Measurements from ENCODE around the gene ELMO1. TPM values are rescaled to one million over a fixed set of nuclear protein-coding genes. Genes with fewer than 3 reads are reported as not detected.

The ELMO1 gene
- total and polyA plus RNA-seq, 2 of the 13 experiments (the other 11 are each of a cell fraction or from before 2014, with no cell fraction given), result 0.11 to 0.17 TPM

DNA sequence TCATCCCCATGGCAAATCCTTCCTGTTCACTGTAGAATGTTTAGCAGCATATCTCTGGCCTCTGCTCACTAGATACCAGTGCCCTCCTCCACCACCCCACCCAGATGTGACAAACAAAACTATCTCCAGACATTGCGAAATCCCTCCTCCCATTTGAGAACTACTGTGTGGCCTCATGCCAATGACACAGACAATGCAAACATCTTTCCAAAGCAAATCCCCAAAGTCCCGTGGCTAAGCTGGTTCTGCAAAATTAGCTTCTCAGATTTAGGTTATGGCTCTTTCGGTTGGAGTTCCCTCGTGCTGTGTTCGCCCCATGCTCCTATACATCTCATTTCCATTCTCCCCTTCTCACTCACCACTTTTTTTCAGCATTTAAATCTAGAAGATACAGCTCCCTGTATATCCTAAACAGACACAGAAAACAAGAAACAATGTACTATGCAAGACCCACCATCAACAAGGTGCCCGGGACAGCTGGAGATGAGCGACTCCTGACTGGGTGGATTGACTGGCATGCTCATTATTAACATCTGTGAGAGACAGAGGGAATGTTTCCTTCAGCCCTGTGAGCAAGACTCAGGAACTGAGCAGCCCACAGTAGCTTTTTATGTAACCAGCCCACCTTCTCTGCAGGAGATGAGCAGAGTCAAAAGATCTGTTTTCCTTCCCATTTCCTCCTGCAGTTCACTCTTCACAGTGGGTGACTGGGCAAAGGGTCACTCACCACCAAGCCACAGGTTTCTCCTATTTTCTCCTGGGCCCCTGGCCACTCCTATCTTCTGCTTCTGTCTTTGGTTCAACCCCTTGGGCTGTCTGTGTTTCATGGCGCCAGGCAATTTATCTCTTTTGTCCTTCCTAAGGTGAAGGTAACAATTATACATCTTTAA, 498.7 kb downstream of the ELMO1 start (continued):
- TF ChIP-seq, protein P1, sequence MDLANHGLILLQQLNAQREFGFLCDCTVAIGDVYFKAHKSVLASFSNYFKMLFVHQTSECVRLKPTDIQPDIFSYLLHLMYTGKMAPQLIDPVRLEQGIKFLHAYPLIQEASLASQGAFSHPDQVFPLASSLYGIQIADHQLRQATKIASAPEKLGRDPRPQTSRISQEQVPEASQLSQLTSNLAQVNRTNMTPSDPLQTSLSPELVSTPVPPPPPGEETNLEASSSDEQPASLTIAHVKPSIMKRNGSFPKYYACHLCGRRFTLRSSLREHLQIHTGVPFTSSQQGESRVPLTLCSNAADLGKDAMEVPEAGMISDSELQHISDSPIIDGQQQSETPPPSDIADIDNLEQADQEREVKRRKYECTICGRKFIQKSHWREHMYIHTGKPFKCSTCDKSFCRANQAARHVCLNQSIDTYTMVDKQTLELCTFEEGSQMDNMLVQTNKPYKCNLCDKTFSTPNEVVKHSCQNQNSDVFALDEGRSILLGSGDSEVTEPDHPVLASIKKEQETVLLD (CRISPR knock-in tag; IDR thresholded peaks at IDR 0.05; ENCODE audit: low read depth), result no peak
- TF ChIP-seq PHF8 (CRISPR knock-in tag; IDR thresholded peaks at IDR 0.05) (no peak), ZNF773 (CRISPR knock-in tag; IDR thresholded peaks at IDR 0.05; ENCODE audit: borderline replicate concordance) (no peak), FOXO1 (CRISPR knock-in tag; IDR thresholded peaks at IDR 0.05) (peak; percentile 89), KDM4B (CRISPR knock-in tag; IDR thresholded peaks at IDR 0.05) (peak; percentile 86; the same call in 1 of the 2 replicates), ZNF17 (CRISPR knock-in tag; IDR thresholded peaks at IDR 0.05) (no peak), NR3C1 (CRISPR knock-in tag; IDR thresholded peaks at IDR 0.05) (no peak), NPAS2 (CRISPR knock-in tag; IDR thresholded peaks at IDR 0.05; ENCODE audit: borderline replicate concordance) (no peak), NR1H2 (CRISPR knock-in tag; IDR thresholded peaks at IDR 0.05; ENCODE audit: borderline replicate concordance, low read depth) (no peak), ZFP36L2 (CRISPR knock-in tag; IDR thresholded peaks at IDR 0.05) (no peak), NFYC (CRISPR knock-in tag; IDR thresholded peaks at IDR 0.05) (no peak), FOXJ3 (CRISPR knock-in tag; IDR thresholded peaks at IDR 0.05; ENCODE audit: borderline replicate concordance) (no peak; the same call in 1 of the 2 replicates), ZNF562 (CRISPR knock-in tag; IDR thresholded peaks at IDR 0.05; ENCODE audit: borderline replicate concordance) (no peak), YY1 (IDR thresholded peaks at IDR 0.05; ENCODE audit: insufficient read depth, insufficient replicate concordance, low read depth, low read length) (no peak), PPARG (CRISPR knock-in tag; conservative IDR thresholded peaks at IDR 0.05) (peak; percentile 50; the same call in 1 of the 2 replicates), ZNF260 (CRISPR knock-in tag; IDR thresholded peaks at IDR 0.05; ENCODE audit: borderline replicate concordance, low read depth) (no peak), ZFX (CRISPR knock-in tag; IDR thresholded peaks at IDR 0.05; ENCODE audit: low read depth) (peak; percentile 37; the same call in 1 of the 2 replicates), WIZ (CRISPR knock-in tag; IDR thresholded peaks at IDR 0.05) (no peak), ZNF777 (CRISPR knock-in tag; IDR thresholded peaks at IDR 0.05) (no peak)
- TF ChIP-seq, protein P2, sequence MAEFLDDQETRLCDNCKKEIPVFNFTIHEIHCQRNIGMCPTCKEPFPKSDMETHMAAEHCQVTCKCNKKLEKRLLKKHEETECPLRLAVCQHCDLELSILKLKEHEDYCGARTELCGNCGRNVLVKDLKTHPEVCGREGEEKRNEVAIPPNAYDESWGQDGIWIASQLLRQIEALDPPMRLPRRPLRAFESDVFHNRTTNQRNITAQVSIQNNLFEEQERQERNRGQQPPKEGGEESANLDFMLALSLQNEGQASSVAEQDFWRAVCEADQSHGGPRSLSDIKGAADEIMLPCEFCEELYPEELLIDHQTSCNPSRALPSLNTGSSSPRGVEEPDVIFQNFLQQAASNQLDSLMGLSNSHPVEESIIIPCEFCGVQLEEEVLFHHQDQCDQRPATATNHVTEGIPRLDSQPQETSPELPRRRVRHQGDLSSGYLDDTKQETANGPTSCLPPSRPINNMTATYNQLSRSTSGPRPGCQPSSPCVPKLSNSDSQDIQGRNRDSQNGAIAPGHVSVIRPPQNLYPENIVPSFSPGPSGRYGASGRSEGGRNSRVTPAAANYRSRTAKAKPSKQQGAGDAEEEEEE (CRISPR knock-in tag; IDR thresholded peaks at IDR 0.05; ENCODE audit: borderline replicate concordance), result no peak
- TF ChIP-seq, protein P3, sequence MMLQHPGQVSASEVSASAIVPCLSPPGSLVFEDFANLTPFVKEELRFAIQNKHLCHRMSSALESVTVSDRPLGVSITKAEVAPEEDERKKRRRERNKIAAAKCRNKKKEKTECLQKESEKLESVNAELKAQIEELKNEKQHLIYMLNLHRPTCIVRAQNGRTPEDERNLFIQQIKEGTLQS (CRISPR knock-in tag; IDR thresholded peaks at IDR 0.05), result no peak
- TF ChIP-seq, protein P4, sequence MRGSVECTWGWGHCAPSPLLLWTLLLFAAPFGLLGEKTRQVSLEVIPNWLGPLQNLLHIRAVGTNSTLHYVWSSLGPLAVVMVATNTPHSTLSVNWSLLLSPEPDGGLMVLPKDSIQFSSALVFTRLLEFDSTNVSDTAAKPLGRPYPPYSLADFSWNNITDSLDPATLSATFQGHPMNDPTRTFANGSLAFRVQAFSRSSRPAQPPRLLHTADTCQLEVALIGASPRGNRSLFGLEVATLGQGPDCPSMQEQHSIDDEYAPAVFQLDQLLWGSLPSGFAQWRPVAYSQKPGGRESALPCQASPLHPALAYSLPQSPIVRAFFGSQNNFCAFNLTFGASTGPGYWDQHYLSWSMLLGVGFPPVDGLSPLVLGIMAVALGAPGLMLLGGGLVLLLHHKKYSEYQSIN (CRISPR knock-in tag; IDR thresholded peaks at IDR 0.05; ENCODE audit: borderline replicate concordance), result no peak

All from HepG2 (cell line).